Measurements from ENCODE around the gene MED13. TPM values are rescaled to one million over a fixed set of nuclear protein-coding genes. Genes with fewer than 3 reads are reported as not detected.
"Not testable (repeated sequence)": the region's sequence is repeated elsewhere in the genome, so short reads cannot be mapped to it uniquely, and the experiment has no call there.

MED13 gene
- total and polyA plus RNA-seq, 5 experiments from 2014 or later: 2.1 to 82.4 (median 3.7) TPM

- POLR2A ChIA-PET: interaction anchor here (0.8 kb wide), 1 partner anchor 13 kb away, joined by 3 read pairs; no protein-coding TSS in a partner anchor
- H3K27me3 Mint-ChIP-seq: no peaks in the 10 kb centered on the region
- H3K4me1 Mint-ChIP-seq: peaks cover 0 to 8% (median 3%) of the 10 kb centered on the region in 4 donors
- peak overlapping the region in 1 of 10 donors; percentile 11 for H3K27ac Mint-ChIP-seq
- H3K4me3 Mint-ChIP-seq: no peak overlapping the region
- no peaks in the 10 kb centered on the region for H3K9me3 Mint-ChIP-seq
- ATAC-seq (no peak), DNase-seq (no peak)
- H3K36me3 Mint-ChIP-seq: peaks cover 0 to 82% (median 15%) of the 10 kb centered on the region in 3 donors
These were observed 97.3 kb downstream of the MED13 start for GRCh38 chr17:61967729-61968128.

GRCh38 chr17:61966191-61966590 lies 98.9 kb downstream of the MED13 start:
- Mint-ChIP-seq H3K9me3 (no peaks in the 10 kb centered on the region), H3K4me3 (no peak overlapping the region), H3K27ac (peak overlapping the region in 2 of 10 donors; percentile 22 to 50), H3K4me1 (peaks cover 0 to 8% (median 4%) of the 10 kb centered on the region in 4 donors), H3K36me3 (peaks cover 0 to 84% (median 14%) of the 10 kb centered on the region in 3 donors), H3K27me3 (no peaks in the 10 kb centered on the region)
- no peak for DNase-seq
- ATAC-seq: no peak
- POLR2A ChIA-PET: no interaction called here

GRCh38 chr17:61955619-61956018 lies 109.5 kb downstream of the MED13 start:
- no peaks in the 10 kb centered on the region for H3K27me3 Mint-ChIP-seq
- H3K9me3 Mint-ChIP-seq: no peaks in the 10 kb centered on the region
- no peak overlapping the region for H3K27ac Mint-ChIP-seq
- POLR2A ChIA-PET: no interaction called here
- no peak overlapping the region for H3K4me3 Mint-ChIP-seq
- ATAC-seq (no peak), DNase-seq (no peak)
- peaks cover 0 to 83% (median 10%) of the 10 kb centered on the region in 3 donors for H3K36me3 Mint-ChIP-seq
- H3K4me1 Mint-ChIP-seq: no peaks in the 10 kb centered on the region

GRCh38 chr17:61947367-61948078 lies 117.6 kb downstream of the MED13 start:
- Mint-ChIP-seq H3K27me3 (no peaks in the 10 kb centered on the region), H3K36me3 (peaks cover 0 to 80% (median 10%) of the 10 kb centered on the region in 3 donors), H3K27ac (peak overlapping the region in 1 of 10 donors; percentile 8), H3K9me3 (no peaks in the 10 kb centered on the region), H3K4me3 (no peak overlapping the region), H3K4me1 (no peaks in the 10 kb centered on the region)
- DNase-seq (no peak), ATAC-seq (no peak)
- POLR2A ChIA-PET: interaction anchor here (0.6 kb wide), 1 partner anchor 60 kb away, joined by 5 read pairs; no protein-coding TSS in a partner anchor

- Mint-ChIP-seq H3K4me1 (no peaks in the 10 kb centered on the region), H3K27me3 (no peaks in the 10 kb centered on the region), H3K36me3 (peaks cover 0 to 69% (median 8%) of the 10 kb centered on the region in 3 donors), H3K9me3 (no peaks in the 10 kb centered on the region), H3K27ac (peak overlapping the region in 3 of 10 donors; percentile 23 to 81 (median 43)), H3K4me3 (no peak overlapping the region)
- DNase-seq (no peak), ATAC-seq (no peak)
- POLR2A ChIA-PET: no interaction called here
These were observed 118.7 kb downstream of the MED13 start for GRCh38 chr17:61946359-61946758.

GRCh38 chr17:61943117-61943516 lies 122.0 kb downstream of the MED13 start:
- no peaks in the 10 kb centered on the region for H3K9me3 Mint-ChIP-seq
- ATAC-seq (no peak), DNase-seq (no peak)
- peaks cover 0 to 38% (median 2%) of the 10 kb centered on the region in 3 donors for H3K36me3 Mint-ChIP-seq
- H3K27ac Mint-ChIP-seq: no peak overlapping the region
- POLR2A ChIA-PET: no interaction called here
- H3K27me3 Mint-ChIP-seq: no peaks in the 10 kb centered on the region
- no peaks in the 10 kb centered on the region for H3K4me1 Mint-ChIP-seq
- no peak overlapping the region for H3K4me3 Mint-ChIP-seq

GRCh38 chr17:61942085-61942484 lies 123.0 kb downstream of the MED13 start:
- H3K4me1 Mint-ChIP-seq: no peaks in the 10 kb centered on the region
- H3K27ac Mint-ChIP-seq: peak overlapping the region in 1 of 10 donors; percentile 27
- H3K27me3 Mint-ChIP-seq: no peaks in the 10 kb centered on the region
- peaks cover 0 to 31% (median 2%) of the 10 kb centered on the region in 3 donors for H3K36me3 Mint-ChIP-seq
- no peaks in the 10 kb centered on the region for H3K9me3 Mint-ChIP-seq
- H3K4me3 Mint-ChIP-seq: no peak overlapping the region
- ATAC-seq (no peak), DNase-seq (no peak)
- POLR2A ChIA-PET: no interaction called here

GRCh38 chr17:61928101-61928436 lies 137.0 kb downstream of the MED13 start:
- Mint-ChIP-seq H3K27me3 (peaks cover 0 to 3% (median 0%) of the 10 kb centered on the region in 5 donors), H3K36me3 (peaks cover 0 to 16% (median 9%) of the 10 kb centered on the region in 3 donors), H3K4me1 (peaks cover 8 to 26% (median 24%) of the 10 kb centered on the region in 4 donors), H3K4me3 (peak overlapping the region; percentile 89 to 98 (median 95)), H3K9me3 (no peaks in the 10 kb centered on the region), H3K27ac (peak overlapping the region; percentile 91 to 99 (median 98))
- POLR2A ChIA-PET: interaction anchor here (1.0 kb wide), 1 partner anchor 138 kb away, joined by 3 read pairs; no protein-coding TSS in a partner anchor
- DNase-seq: no peak
- ATAC-seq: no peak

- POLR2A ChIA-PET: interaction anchor here (0.6 to 1.0 kb wide), 3 partner anchors 138 to 1477 kb away, joined by 3 to 6 read pairs (median 3); no protein-coding TSS in a partner anchor
- Mint-ChIP-seq H3K4me1 (peaks cover 8 to 26% (median 24%) of the 10 kb centered on the region in 4 donors), H3K27ac (peak within 1 kb of the TSS; percentile 91 to 99 (median 98)), H3K9me3 (no peaks in the 10 kb centered on the region), H3K36me3 (peaks cover 0 to 22% (median 9%) of the 10 kb centered on the region in 3 donors), H3K4me3 (peak within 1 kb of the TSS; percentile 89 to 98 (median 95)), H3K27me3 (peaks cover 0 to 3% (median 0%) of the 10 kb centered on the region in 5 donors)
- ATAC-seq: peak; percentile 86 to 87
- DNase-seq: peak; percentile 91 to 98 (median 94)
These were observed 137.6 kb downstream of the MED13 start, which contains the start of gene INTS2 for GRCh38 chr17:61927208-61928100. INTS2 (minus strand) TSS chr17:61927982; CDS start chr17:61926644, 1,338 bp downstream.

- H3K27ac Mint-ChIP-seq: peak overlapping the region; percentile 91 to 99 (median 98)
- H3K4me3 Mint-ChIP-seq: peak overlapping the region; percentile 89 to 98 (median 95)
- peaks cover 0 to 24% (median 10%) of the 10 kb centered on the region in 3 donors for H3K36me3 Mint-ChIP-seq
- no peak for ATAC-seq
- POLR2A ChIA-PET: interaction anchor here (0.6 kb wide), 1 partner anchor 1476 kb away, joined by 3 read pairs; no protein-coding TSS in a partner anchor
- DNase-seq: no peak
- peaks cover 8 to 26% (median 24%) of the 10 kb centered on the region in 4 donors for H3K4me1 Mint-ChIP-seq
- H3K27me3 Mint-ChIP-seq: peaks cover 0 to 3% (median 0%) of the 10 kb centered on the region in 5 donors
- H3K9me3 Mint-ChIP-seq: no peaks in the 10 kb centered on the region
These were observed 138.3 kb downstream of the MED13 start for GRCh38 chr17:61926826-61927207.

GRCh38 chr17:61915162-61915561 lies 149.9 kb downstream of the MED13 start:
- Mint-ChIP-seq H3K36me3 (peaks cover 5 to 83% (median 32%) of the 10 kb centered on the region in 3 donors), H3K4me1 (peaks cover 2 to 11% (median 7%) of the 10 kb centered on the region in 4 donors)
- DNase-seq, ATAC-seq, H3K9me3 Mint-ChIP-seq, H3K27me3 Mint-ChIP-seq, POLR2A ChIA-PET, H3K27ac Mint-ChIP-seq, H3K4me3 Mint-ChIP-seq: not testable (repeated sequence)

- peaks cover 0 to 6% (median under 1%) of the 10 kb centered on the region in 4 donors for H3K4me1 Mint-ChIP-seq
- POLR2A ChIA-PET: no interaction called here
- no peak overlapping the region for H3K4me3 Mint-ChIP-seq
- H3K9me3 Mint-ChIP-seq: no peaks in the 10 kb centered on the region
- H3K36me3 Mint-ChIP-seq: peaks cover 18 to 85% (median 26%) of the 10 kb centered on the region in 3 donors
- H3K27ac Mint-ChIP-seq: no peak overlapping the region
- no peak for DNase-seq
- H3K27me3 Mint-ChIP-seq: no peaks in the 10 kb centered on the region
- ATAC-seq: no peak
These were observed 156.6 kb downstream of the MED13 start for GRCh38 chr17:61908292-61909037.
